ENCODE measurements around the gene HHIP. TPM values are rescaled to one million over a fixed set of nuclear protein-coding genes. Genes with fewer than 3 reads are reported as not detected.
A peak's percentile ranks its signal among the peaks of the same experiment; 100 is the strongest.
"Not testable (repeated sequence)": the region's sequence is repeated elsewhere in the genome, so short reads cannot be mapped to it uniquely, and the experiment has no call there.

The HHIP gene
- total RNA-seq, 1 donor from 2014 or later = 38.3 TPM

DNA sequence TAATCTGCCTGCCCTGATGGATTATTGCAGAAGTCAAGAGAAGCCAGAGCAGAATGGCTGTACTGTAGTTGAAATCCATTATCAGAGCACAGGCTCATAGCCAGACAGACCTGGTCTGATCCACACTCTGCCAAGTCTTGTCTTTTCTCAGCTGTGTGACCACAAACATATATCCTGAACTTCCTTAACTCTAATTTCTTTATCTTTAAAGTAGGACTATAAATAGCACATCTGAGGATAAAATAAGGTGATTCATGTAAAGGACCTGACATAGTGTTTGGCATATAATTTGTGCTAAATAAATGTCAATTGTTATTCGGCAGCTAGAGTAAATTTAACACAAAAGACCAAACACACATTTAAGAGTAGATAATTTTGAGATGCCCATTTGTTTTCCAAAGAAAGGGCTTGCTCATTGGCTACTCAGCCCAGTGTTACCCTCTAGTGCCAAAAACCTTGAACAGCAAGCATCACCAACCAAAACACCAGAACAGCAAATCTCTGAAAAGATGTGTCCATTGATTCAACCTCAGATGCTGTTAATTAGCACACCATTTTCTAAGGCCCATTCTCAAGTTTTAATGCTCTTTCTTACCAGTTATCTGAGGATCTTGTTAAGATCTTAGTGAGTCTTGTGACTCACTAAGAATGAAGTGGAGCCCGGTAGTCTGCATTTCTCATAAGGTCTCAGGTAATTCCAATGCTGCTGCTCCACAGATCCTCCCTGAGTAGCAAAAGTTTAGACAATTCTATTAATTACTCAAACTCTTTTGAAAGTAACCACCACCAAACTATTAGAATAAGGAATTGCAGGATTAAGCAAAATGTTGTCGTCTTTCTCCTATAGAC lies 108.8 kb downstream of the HHIP start:
- no peak overlapping the region for H3K27ac Mint-ChIP-seq (ENCODE audit: unreplicated experiment)
- H3K9me3 Mint-ChIP-seq (ENCODE audit: low read depth) = peaks cover 15% of the 10 kb centered on the region
- peaks cover 3% of the 10 kb centered on the region for H3K36me3 Mint-ChIP-seq (ENCODE audit: low read depth)
- no peaks in the 10 kb centered on the region for H3K4me1 Mint-ChIP-seq (ENCODE audit: low read depth)
- no peaks in the 10 kb centered on the region for H3K27me3 Mint-ChIP-seq (ENCODE audit: low read depth)
- DNase-seq (ENCODE audit: low spot score) = no peak
- H3K4me3 Mint-ChIP-seq (ENCODE audit: unreplicated experiment) = no peak overlapping the region
- peak; percentile 75 for TF ChIP-seq CTCF (IDR thresholded peaks at IDR 0.05)

DNA sequence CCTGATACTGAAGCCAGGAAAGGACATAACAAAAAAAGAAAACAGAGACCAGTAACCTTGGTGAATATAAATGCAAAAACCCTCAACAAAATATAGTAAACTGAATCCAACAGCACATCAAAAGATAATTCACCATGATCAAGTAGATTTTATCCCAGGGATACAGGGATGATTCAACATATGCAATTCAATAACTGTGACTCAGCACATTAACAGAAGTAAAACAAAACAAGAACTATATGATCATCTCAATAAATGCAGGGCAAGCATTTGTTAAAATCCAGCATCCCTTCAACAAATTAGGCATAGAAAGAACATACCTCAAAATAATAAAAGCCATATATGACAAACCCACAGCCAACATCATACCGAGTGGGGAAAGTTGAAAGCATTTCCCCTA lies 112.0 kb downstream of the HHIP start:
- no peak overlapping the region for H3K27ac Mint-ChIP-seq (ENCODE audit: unreplicated experiment)
- TF ChIP-seq CTCF (IDR thresholded peaks at IDR 0.05) = no peak
- no peaks in the 10 kb centered on the region for H3K4me1 Mint-ChIP-seq (ENCODE audit: low read depth)
- H3K27me3 Mint-ChIP-seq (ENCODE audit: low read depth) = no peaks in the 10 kb centered on the region
- H3K4me3 Mint-ChIP-seq (ENCODE audit: unreplicated experiment) = no peak overlapping the region
- DNase-seq (ENCODE audit: low spot score) = no peak
- peaks cover 15% of the 10 kb centered on the region for H3K9me3 Mint-ChIP-seq (ENCODE audit: low read depth)
- H3K36me3 Mint-ChIP-seq (ENCODE audit: low read depth) = peaks cover 3% of the 10 kb centered on the region

DNA sequence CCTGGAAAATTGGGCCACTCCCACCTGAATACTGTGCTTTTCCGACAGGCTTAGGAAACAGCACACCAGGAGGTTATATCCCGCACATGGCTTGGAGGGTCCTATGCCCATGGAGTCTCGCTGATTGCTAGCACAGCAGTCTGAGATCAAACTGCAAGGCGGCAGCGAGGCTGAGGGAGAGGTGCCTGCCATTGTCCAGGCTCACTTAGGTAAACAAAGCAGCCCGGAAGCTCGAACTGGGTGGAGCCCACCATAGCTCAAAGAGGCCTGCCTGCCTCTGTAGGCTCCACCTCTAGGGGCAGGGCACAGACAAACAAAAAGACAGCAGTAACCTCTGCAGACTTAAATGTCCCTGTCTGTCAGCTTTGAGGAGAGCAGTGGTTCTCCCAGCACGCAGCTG lies 122.9 kb downstream of the HHIP start:
- not testable (repeated sequence) for H3K4me3 Mint-ChIP-seq (ENCODE audit: unreplicated experiment); H3K27ac Mint-ChIP-seq (ENCODE audit: unreplicated experiment); H3K36me3 Mint-ChIP-seq (ENCODE audit: low read depth); H3K4me1 Mint-ChIP-seq (ENCODE audit: low read depth); DNase-seq (ENCODE audit: low spot score); H3K27me3 Mint-ChIP-seq (ENCODE audit: low read depth)
- H3K9me3 Mint-ChIP-seq (ENCODE audit: low read depth) = peaks cover 33% of the 10 kb centered on the region

DNA sequence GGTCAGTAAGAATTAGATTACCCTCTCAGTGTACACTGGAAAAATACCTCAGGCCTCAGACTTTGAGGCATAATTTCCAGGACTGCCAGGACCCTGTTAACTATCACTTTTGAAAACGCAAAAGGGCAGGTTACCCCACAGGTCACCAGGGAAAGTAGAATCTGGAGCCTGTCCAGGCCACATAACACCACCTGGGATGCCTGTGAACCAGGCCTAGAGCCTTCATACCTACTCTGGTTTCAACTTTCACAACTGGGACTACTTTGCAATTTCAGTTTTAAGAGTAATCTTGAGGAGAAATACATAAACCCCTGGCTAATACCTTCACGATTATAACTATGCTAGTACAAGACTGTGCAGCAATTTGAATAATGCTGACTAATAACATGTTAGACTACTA lies 132.4 kb downstream of the HHIP start:
- no peak for DNase-seq (ENCODE audit: low spot score)
- no peak for TF ChIP-seq CTCF (IDR thresholded peaks at IDR 0.05)
- Mint-ChIP-seq H3K9me3 (ENCODE audit: low read depth) (peaks cover 6% of the 10 kb centered on the region), H3K4me1 (ENCODE audit: low read depth) (peaks cover 4% of the 10 kb centered on the region), H3K4me3 (ENCODE audit: unreplicated experiment) (no peak overlapping the region), H3K27me3 (ENCODE audit: low read depth) (no peaks in the 10 kb centered on the region), H3K27ac (ENCODE audit: unreplicated experiment) (no peak overlapping the region), H3K36me3 (ENCODE audit: low read depth) (peaks cover 2% of the 10 kb centered on the region)

DNA sequence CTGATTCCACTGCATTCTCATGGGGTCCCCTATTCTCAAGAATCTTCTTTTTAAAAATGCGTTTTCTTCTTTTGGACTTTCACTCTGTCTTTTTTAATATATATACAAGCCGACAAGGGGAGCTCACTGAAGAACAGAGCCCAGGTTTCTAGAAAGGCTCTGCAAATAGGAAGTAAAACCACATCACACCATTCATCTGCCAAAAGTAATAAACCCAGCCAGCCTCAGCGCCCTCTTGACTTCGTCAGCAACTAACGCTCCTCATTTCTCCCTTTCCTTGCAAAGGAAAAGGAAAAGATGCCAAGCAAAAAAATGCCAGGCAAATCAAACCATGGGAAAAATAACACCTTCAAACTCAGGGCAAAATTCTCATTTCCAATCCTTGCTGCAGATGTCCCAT lies 136.4 kb downstream of the HHIP start:
- TF ChIP-seq CTCF (IDR thresholded peaks at IDR 0.05) = no peak
- no peaks in the 10 kb centered on the region for H3K9me3 Mint-ChIP-seq (ENCODE audit: low read depth)
- peaks cover 14% of the 10 kb centered on the region for H3K4me1 Mint-ChIP-seq (ENCODE audit: low read depth)
- no peak overlapping the region for H3K4me3 Mint-ChIP-seq (ENCODE audit: unreplicated experiment)
- peaks cover 2% of the 10 kb centered on the region for H3K36me3 Mint-ChIP-seq (ENCODE audit: low read depth)
- no peak for DNase-seq (ENCODE audit: low spot score)
- H3K27me3 Mint-ChIP-seq (ENCODE audit: low read depth) = no peaks in the 10 kb centered on the region
- no peak overlapping the region for H3K27ac Mint-ChIP-seq (ENCODE audit: unreplicated experiment)

GRCh38 chr4:144785961-144786360 lies 140.0 kb downstream of the HHIP start:
- no peaks in the 10 kb centered on the region for H3K9me3 Mint-ChIP-seq (ENCODE audit: low read depth)
- TF ChIP-seq CTCF (IDR thresholded peaks at IDR 0.05) = no peak
- no peaks in the 10 kb centered on the region for H3K36me3 Mint-ChIP-seq (ENCODE audit: low read depth)
- H3K27me3 Mint-ChIP-seq (ENCODE audit: low read depth) = no peaks in the 10 kb centered on the region
- H3K4me1 Mint-ChIP-seq (ENCODE audit: low read depth) = peaks cover 19% of the 10 kb centered on the region
- DNase-seq (ENCODE audit: low spot score) = no peak
- H3K27ac Mint-ChIP-seq (ENCODE audit: unreplicated experiment) = peak overlapping the region; percentile 24
- H3K4me3 Mint-ChIP-seq (ENCODE audit: unreplicated experiment) = no peak overlapping the region
